ENCODE results near the gene HTR5A.

Gene HTR5A

GRCh38 chr7:155071121-155071651 lies 1.1 kb downstream of the HTR5A start:
- TF ChIP-seq POLR2AphosphoS5 (IDR thresholded peaks at IDR 0.05; ENCODE audit: borderline replicate concordance, low read depth, low read length) (no peak), EZH2 (IDR thresholded peaks at IDR 0.05) (no peak), FOXP2 (optimal IDR thresholded peaks at IDR 0.05; ENCODE audit: control extremely low read depth, extremely low read length, insufficient read depth) (no peak)
- no peak for DNase-seq (ENCODE audit: low read depth, low spot score)
- Histone ChIP-seq H3K9me3 (ENCODE audit: low read depth, low read length) (no peaks in the 10 kb centered on the region), H3K9ac (ENCODE audit: insufficient read length) (no peak overlapping the region), H3K36me3 (ENCODE audit: insufficient read depth, low read length) (no peaks in the 10 kb centered on the region), H3K27ac (no peak overlapping the region), H3K4me3 (no peak overlapping the region)

GRCh38 chr7:155071916-155072571 lies 1.9 kb downstream of the HTR5A start:
- Histone ChIP-seq H3K27ac (no peak overlapping the region), H3K36me3 (ENCODE audit: insufficient read depth, low read length) (no peaks in the 10 kb centered on the region), H3K4me3 (no peak overlapping the region), H3K9ac (ENCODE audit: insufficient read length) (no peak overlapping the region), H3K9me3 (ENCODE audit: low read depth, low read length) (no peaks in the 10 kb centered on the region)
- TF ChIP-seq POLR2AphosphoS5 (IDR thresholded peaks at IDR 0.05; ENCODE audit: borderline replicate concordance, low read depth, low read length) (no peak), FOXP2 (optimal IDR thresholded peaks at IDR 0.05; ENCODE audit: control extremely low read depth, extremely low read length, insufficient read depth) (no peak), EZH2 (IDR thresholded peaks at IDR 0.05) (no peak)
- DNase-seq (ENCODE audit: low read depth, low spot score) = no peak

- Histone ChIP-seq H3K36me3 (ENCODE audit: insufficient read depth, low read length) (no peaks in the 10 kb centered on the region), H3K4me3 (no peak overlapping the region), H3K9me3 (ENCODE audit: low read depth, low read length) (no peaks in the 10 kb centered on the region), H3K27ac (no peak overlapping the region), H3K9ac (ENCODE audit: insufficient read length) (no peak overlapping the region)
- TF ChIP-seq FOXP2 (optimal IDR thresholded peaks at IDR 0.05; ENCODE audit: control extremely low read depth, extremely low read length, insufficient read depth) (no peak), EZH2 (IDR thresholded peaks at IDR 0.05) (no peak), POLR2AphosphoS5 (IDR thresholded peaks at IDR 0.05; ENCODE audit: borderline replicate concordance, low read depth, low read length) (no peak)
- no peak for DNase-seq (ENCODE audit: low read depth, low spot score)
Measured at GRCh38 chr7:155073922-155074321, 3.8 kb downstream of the HTR5A start.

GRCh38 chr7:155084021-155084420 lies 13.9 kb downstream of the HTR5A start:
- Histone ChIP-seq H3K27ac (no peak overlapping the region), H3K4me3 (no peak overlapping the region), H3K36me3 (ENCODE audit: insufficient read depth, low read length) (no peaks in the 10 kb centered on the region), H3K9me3 (ENCODE audit: low read depth, low read length) (no peaks in the 10 kb centered on the region), H3K9ac (ENCODE audit: insufficient read length) (no peak overlapping the region)
- TF ChIP-seq EZH2 (IDR thresholded peaks at IDR 0.05) = no peak
- TF ChIP-seq FOXP2 (optimal IDR thresholded peaks at IDR 0.05; ENCODE audit: control extremely low read depth, extremely low read length, insufficient read depth) = no peak
- TF ChIP-seq POLR2AphosphoS5 (IDR thresholded peaks at IDR 0.05; ENCODE audit: borderline replicate concordance, low read depth, low read length) = no peak
- DNase-seq (ENCODE audit: low read depth, low spot score) = no peak

- H3K27ac ChIP-seq = no peak overlapping the region
- H3K36me3 ChIP-seq (ENCODE audit: insufficient read depth, low read length) = no peaks in the 10 kb centered on the region
- TF ChIP-seq FOXP2 (optimal IDR thresholded peaks at IDR 0.05; ENCODE audit: control extremely low read depth, extremely low read length, insufficient read depth) (no peak), EZH2 (IDR thresholded peaks at IDR 0.05) (no peak), POLR2AphosphoS5 (IDR thresholded peaks at IDR 0.05; ENCODE audit: borderline replicate concordance, low read depth, low read length) (no peak)
- no peak for DNase-seq (ENCODE audit: low read depth, low spot score)
- H3K4me3 ChIP-seq = no peak overlapping the region
- no peaks in the 10 kb centered on the region for H3K9me3 ChIP-seq (ENCODE audit: low read depth, low read length)
- H3K9ac ChIP-seq (ENCODE audit: insufficient read length) = no peak overlapping the region
Measured at GRCh38 chr7:155084969-155085368, 14.8 kb downstream of the HTR5A start.

GRCh38 chr7:155090684-155091083 lies 20.6 kb downstream of the HTR5A start:
- Histone ChIP-seq H3K36me3 (ENCODE audit: insufficient read depth, low read length) (no peaks in the 10 kb centered on the region), H3K9me3 (ENCODE audit: low read depth, low read length) (no peaks in the 10 kb centered on the region), H3K4me3 (no peak overlapping the region), H3K9ac (ENCODE audit: insufficient read length) (no peak overlapping the region), H3K27ac (no peak overlapping the region)
- no peak for TF ChIP-seq EZH2 (IDR thresholded peaks at IDR 0.05)
- DNase-seq (ENCODE audit: low read depth, low spot score) = no peak

- DNase-seq (ENCODE audit: low read depth, low spot score) = no peak
- no peak overlapping the region for H3K9ac ChIP-seq (ENCODE audit: insufficient read length)
- no peak for TF ChIP-seq EZH2 (IDR thresholded peaks at IDR 0.05)
- no peak overlapping the region for H3K27ac ChIP-seq
- H3K4me3 ChIP-seq = no peak overlapping the region
- H3K36me3 ChIP-seq (ENCODE audit: insufficient read depth, low read length) = no peaks in the 10 kb centered on the region
- no peaks in the 10 kb centered on the region for H3K9me3 ChIP-seq (ENCODE audit: low read depth, low read length)
Measured at GRCh38 chr7:155093596-155093995, 23.5 kb downstream of the HTR5A start.

GRCh38 chr7:155094636-155095135 lies 24.6 kb downstream of the HTR5A start:
- Histone ChIP-seq H3K36me3 (ENCODE audit: insufficient read depth, low read length) (no peaks in the 10 kb centered on the region), H3K4me3 (no peak overlapping the region), H3K9ac (ENCODE audit: insufficient read length) (no peak overlapping the region), H3K9me3 (ENCODE audit: low read depth, low read length) (no peaks in the 10 kb centered on the region), H3K27ac (no peak overlapping the region)
- no peak for TF ChIP-seq EZH2 (IDR thresholded peaks at IDR 0.05)
- TF ChIP-seq POLR2AphosphoS5 (IDR thresholded peaks at IDR 0.05; ENCODE audit: borderline replicate concordance, low read depth, low read length) = no peak
- no peak for TF ChIP-seq FOXP2 (optimal IDR thresholded peaks at IDR 0.05; ENCODE audit: control extremely low read depth, extremely low read length, insufficient read depth)
- no peak for DNase-seq (ENCODE audit: low read depth, low spot score)

- H3K4me3 ChIP-seq = no peak overlapping the region
- no peak for DNase-seq (ENCODE audit: low read depth, low spot score)
- H3K36me3 ChIP-seq (ENCODE audit: insufficient read depth, low read length) = no peaks in the 10 kb centered on the region
- H3K9me3 ChIP-seq (ENCODE audit: low read depth, low read length) = no peaks in the 10 kb centered on the region
- no peak overlapping the region for H3K9ac ChIP-seq (ENCODE audit: insufficient read length)
- TF ChIP-seq EZH2 (IDR thresholded peaks at IDR 0.05) = no peak
- no peak for TF ChIP-seq FOXP2 (optimal IDR thresholded peaks at IDR 0.05; ENCODE audit: control extremely low read depth, extremely low read length, insufficient read depth)
- TF ChIP-seq POLR2AphosphoS5 (IDR thresholded peaks at IDR 0.05; ENCODE audit: borderline replicate concordance, low read depth, low read length) = no peak
- no peak overlapping the region for H3K27ac ChIP-seq
Measured at GRCh38 chr7:155097338-155097737, 27.2 kb downstream of the HTR5A start.

Measured in SK-N-MC (cell line).